Bronchus fibroblast of lung (primary cell): Measurements from ENCODE around the gene TACSTD2. TPM values are rescaled to one million over a fixed set of nuclear protein-coding genes. Genes with fewer than 3 reads are reported as not detected.

Experiments
- total RNA-seq: library from RNA; depleted of rRNA; stranded (reverse); fragments of >200 nt; gene quantifications from 2 replicates; pipeline ENCODE4 v1.2.3, GENCODE V29; 2015

Gene TACSTD2, protein sequence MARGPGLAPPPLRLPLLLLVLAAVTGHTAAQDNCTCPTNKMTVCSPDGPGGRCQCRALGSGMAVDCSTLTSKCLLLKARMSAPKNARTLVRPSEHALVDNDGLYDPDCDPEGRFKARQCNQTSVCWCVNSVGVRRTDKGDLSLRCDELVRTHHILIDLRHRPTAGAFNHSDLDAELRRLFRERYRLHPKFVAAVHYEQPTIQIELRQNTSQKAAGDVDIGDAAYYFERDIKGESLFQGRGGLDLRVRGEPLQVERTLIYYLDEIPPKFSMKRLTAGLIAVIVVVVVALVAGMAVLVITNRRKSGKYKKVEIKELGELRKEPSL
- total RNA-seq: 0.45 and 0.50 TPM in 2 replicates

DNA sequence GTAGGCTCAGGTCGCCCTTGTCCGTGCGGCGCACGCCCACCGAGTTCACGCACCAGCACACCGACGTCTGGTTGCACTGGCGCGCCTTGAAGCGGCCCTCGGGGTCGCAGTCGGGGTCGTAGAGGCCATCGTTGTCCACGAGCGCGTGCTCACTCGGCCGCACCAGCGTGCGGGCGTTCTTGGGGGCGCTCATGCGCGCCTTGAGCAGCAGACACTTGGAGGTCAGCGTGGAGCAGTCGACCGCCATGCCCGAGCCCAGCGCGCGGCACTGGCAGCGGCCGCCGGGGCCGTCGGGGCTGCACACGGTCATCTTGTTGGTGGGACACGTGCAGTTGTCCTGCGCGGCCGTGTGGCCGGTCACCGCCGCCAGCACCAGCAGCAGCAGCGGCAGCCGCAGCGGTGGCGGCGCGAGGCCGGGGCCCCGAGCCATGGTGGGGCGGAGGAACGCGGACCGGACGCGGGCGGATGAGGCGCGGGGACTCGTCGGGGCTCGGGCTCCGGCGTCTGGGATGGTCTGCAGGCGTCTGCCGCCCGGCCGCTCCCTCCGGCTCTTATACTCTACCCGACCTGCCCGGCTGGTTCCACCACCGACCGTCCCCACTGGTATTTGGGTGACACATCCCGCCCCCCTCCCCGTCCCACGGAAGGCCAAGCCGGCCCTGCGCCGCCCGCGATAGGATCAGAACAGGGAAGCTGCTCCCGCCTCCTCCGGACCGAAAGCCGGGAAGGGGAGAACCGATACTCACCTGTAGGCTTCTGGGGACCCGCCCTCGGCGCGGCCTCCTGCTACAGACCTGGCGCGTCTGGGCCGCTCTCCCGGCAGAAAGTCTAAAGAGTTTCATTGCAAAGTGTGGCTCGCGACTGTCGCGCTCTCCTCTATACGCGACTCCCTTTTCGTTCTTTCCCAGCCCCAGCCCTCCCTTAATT lies at the start of gene TACSTD2:
TACSTD2 (minus strand) TSS at position 526 of the 927 bp plus-strand sequence; CDS start at position 430, 96 bp downstream.

DNA sequence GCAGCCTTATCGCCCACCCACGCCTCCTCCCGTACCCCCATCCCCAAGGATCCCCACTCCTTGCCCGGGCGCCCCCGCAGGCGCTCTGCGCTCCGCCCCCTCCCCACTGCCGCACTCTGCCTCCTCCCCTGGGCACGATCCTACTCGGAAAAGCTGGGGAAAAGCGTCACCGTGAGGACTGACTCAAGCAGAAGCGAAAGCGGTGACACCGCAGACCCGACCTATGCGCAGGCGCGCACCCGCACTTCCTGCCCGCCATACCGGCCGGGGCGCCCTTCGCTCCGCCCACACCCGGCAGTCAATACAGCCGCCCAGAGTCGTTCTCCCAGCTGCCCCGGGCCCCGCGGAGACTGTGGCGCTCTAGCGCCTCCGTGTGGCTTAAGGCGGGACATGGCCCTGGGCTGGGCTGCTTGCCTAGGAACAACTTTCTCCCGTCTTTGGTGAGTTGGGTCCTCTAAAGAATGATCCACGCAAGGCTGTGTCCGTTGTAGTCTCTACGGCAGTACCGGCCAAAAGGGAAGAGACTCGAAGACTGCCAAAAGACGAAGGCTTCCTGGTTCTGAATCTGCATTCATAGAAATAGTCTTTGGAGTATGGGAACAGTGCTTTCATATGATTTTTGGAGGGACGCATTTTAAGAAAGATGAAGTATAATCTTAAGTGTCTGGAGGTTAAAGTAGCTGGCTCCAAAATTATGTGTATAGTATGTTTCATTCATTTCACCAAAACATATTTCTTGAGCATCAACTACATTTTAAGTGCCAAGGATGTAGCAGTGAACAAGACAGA lies 30.3 kb downstream of the TACSTD2 start, which contains the start of gene OMA1:
OMA1 (minus strand) TSS at position 207 of the 789 bp plus-strand sequence. CDS start 7,432 bp downstream, outside the sequence.

Other genes with a start within 250 kb of the TACSTD2 start
- gene OMA1, start 30.5 kb downstream of the TACSTD2 start, total RNA-seq: 10.1 and 25.7 TPM in 2 replicates
- gene MYSM1, start 122.8 kb upstream of the TACSTD2 start, total RNA-seq: 6.5 and 6.9 TPM in 2 replicates
- 61.8 and 62.4 TPM in 2 replicates for gene JUN, start 206.8 kb upstream of the TACSTD2 start, total RNA-seq